NCI-H748 treated with DMSO at 0.1 percent for 48 hours (cell line): ENCODE data around the gene PLXNC1.

Source experiments
- DNase-seq: peaks from one replicate; lab custom pipeline; 2025; lab: John Stamatoyannopoulos, UW

The PLXNC1 gene

GRCh38 chr12:94265539-94265938 is 117.2 kb downstream of the PLXNC1 start:
- DNase-seq, result no peak

- DNase-seq, result no peak
These were observed 117.8 kb downstream of the PLXNC1 start for GRCh38 chr12:94265966-94266745.

GRCh38 chr12:94266796-94267536 is 118.6 kb downstream of the PLXNC1 start:
- no peak for DNase-seq

GRCh38 chr12:94267537-94267872 is 119.1 kb downstream of the PLXNC1 start:
- no peak for DNase-seq

GRCh38 chr12:94267921-94268471 is 119.6 kb downstream of the PLXNC1 start:
- DNase-seq, result no peak

- DNase-seq, result no peak
These were observed 121.1 kb downstream of the PLXNC1 start for GRCh38 chr12:94269316-94269999.

- no peak for DNase-seq
These were observed 123.0 kb downstream of the PLXNC1 start for GRCh38 chr12:94271351-94271750.

GRCh38 chr12:94272280-94272679 is 123.9 kb downstream of the PLXNC1 start:
- no peak for DNase-seq

- no peak for DNase-seq
These were observed 124.9 kb downstream of the PLXNC1 start for GRCh38 chr12:94273272-94273671.

GRCh38 chr12:94276725-94277124 is 128.3 kb downstream of the PLXNC1 start:
- DNase-seq, result no peak

GRCh38 chr12:94277426-94278000 is 129.1 kb downstream of the PLXNC1 start:
- DNase-seq, result no peak

- no peak for DNase-seq
These were observed 131.7 kb downstream of the PLXNC1 start for GRCh38 chr12:94280063-94280462.

GRCh38 chr12:94282675-94283074 is 134.3 kb downstream of the PLXNC1 start:
- no peak for DNase-seq

GRCh38 chr12:94284046-94284445 is 135.7 kb downstream of the PLXNC1 start:
- DNase-seq, result no peak

- no peak for DNase-seq
These were observed 136.5 kb downstream of the PLXNC1 start for GRCh38 chr12:94284859-94285258.

GRCh38 chr12:94285943-94286582 is 137.7 kb downstream of the PLXNC1 start:
- DNase-seq, result no peak

- DNase-seq, result peak; percentile 25
These were observed 138.3 kb downstream of the PLXNC1 start for GRCh38 chr12:94286583-94287244.

- no peak for DNase-seq
These were observed 138.9 kb downstream of the PLXNC1 start for GRCh38 chr12:94287245-94287628.

GRCh38 chr12:94289461-94290312 is 141.3 kb downstream of the PLXNC1 start:
- no peak for DNase-seq

GRCh38 chr12:94290353-94290752 is 142.0 kb downstream of the PLXNC1 start:
- no peak for DNase-seq
